Tibial nerve (tissue), 3 donors: ENCODE data around the gene SPOCK1.

ENCODE experiments used
- CTCF ChIP-seq, 5 experiments: fragments of 200-600 bp in 3 of 5; fragments of 450-650 bp in 2 of 5; sonication (generic) in 3 of 5; IDR thresholded peaks; one replicate each; pipeline ENCODE4 v1.5.1; 2016 to 2019; ENCODE audit warnings: antibody characterized with exemption in 5 of 5, mild to moderate bottlenecking in 3 of 5, moderate library complexity in 2 of 5
- POLR2A ChIP-seq, 2 donors: fragments of 450-650 bp; IDR thresholded peaks; one replicate each; pipeline ENCODE4 v1.6.1; 2017; ENCODE audit warnings: antibody characterized with exemption in 2 of 2, mild to moderate bottlenecking in 2 of 2, moderate library complexity in 2 of 2

GRCh38 chr5:137500615-137501225 lies 1.6 kb upstream of the SPOCK1 start:
- TF ChIP-seq CTCF (IDR thresholded peaks at IDR 0.05) (no peak), POLR2A (IDR thresholded peaks at IDR 0.05) (no peak)
